Measurements from ENCODE around the gene EPHB4.
A peak's percentile ranks its signal among the peaks of the same experiment; 100 is the strongest.

EPHB4 gene

GRCh38 chr7:100854146-100854895 is 27.0 kb upstream of the EPHB4 start:
- DNase-seq = no peak

- DNase-seq = peak; percentile 93
Measured at GRCh38 chr7:100852048-100852872, 24.9 kb upstream of the EPHB4 start, which contains the start of gene SLC12A9. Gene SLC12A9, plus strand, starts transcription at chr7:100852713. Its CDS starts 1,485 bp downstream, at chr7:100854198.

- DNase-seq = no peak
Measured at GRCh38 chr7:100847360-100847759, 20.0 kb upstream of the EPHB4 start.

GRCh38 chr7:100840470-100841100 is 13.3 kb upstream of the EPHB4 start:
- no peak for DNase-seq

GRCh38 chr7:100839361-100839760 is 12.0 kb upstream of the EPHB4 start:
- no peak for DNase-seq

- DNase-seq = peak; percentile 94
Measured at GRCh38 chr7:100837099-100837836, 9.9 kb upstream of the EPHB4 start.

GRCh38 chr7:100836812-100837098 is 9.4 kb upstream of the EPHB4 start:
- no peak for DNase-seq

GRCh38 chr7:100835903-100836811 is 8.8 kb upstream of the EPHB4 start:
- peak; percentile 63 for DNase-seq

GRCh38 chr7:100832281-100832633 is 4.9 kb upstream of the EPHB4 start:
- DNase-seq = no peak

GRCh38 chr7:100830396-100830795 is 3.1 kb upstream of the EPHB4 start:
- DNase-seq = no peak

- DNase-seq = no peak
Measured at GRCh38 chr7:100829150-100829716, 1.9 kb upstream of the EPHB4 start.

- DNase-seq = peak; percentile 60
Measured at GRCh38 chr7:100826514-100827329, 601 bp downstream of the EPHB4 start.

GRCh38 chr7:100825751-100826513 is 1.4 kb downstream of the EPHB4 start:
- no peak for DNase-seq

- no peak for DNase-seq
Measured at GRCh38 chr7:100825215-100825671, 2.1 kb downstream of the EPHB4 start.

- DNase-seq = no peak
Measured at GRCh38 chr7:100824499-100825214, 2.7 kb downstream of the EPHB4 start.

- DNase-seq = no peak
Measured at GRCh38 chr7:100823534-100823933, 3.8 kb downstream of the EPHB4 start.

GRCh38 chr7:100823140-100823525 is 4.2 kb downstream of the EPHB4 start:
- DNase-seq = no peak

GRCh38 chr7:100822236-100823139 is 4.8 kb downstream of the EPHB4 start:
- DNase-seq = no peak

Data from right forelimb (tissue), 1 donor.